LHCN-M2 (cell line): ENCODE measurements around the gene LRFN5. TPM values are rescaled to one million over a fixed set of nuclear protein-coding genes. Genes with fewer than 3 reads are reported as not detected.
"Not testable (repeated sequence)": the region's sequence is repeated elsewhere in the genome, so short reads cannot be mapped to it uniquely, and the experiment has no call there.

Experiments used
- DNase-seq: peaks from one replicate; pipeline ENCODE4 v3.0.0-alpha.2; 2012; ENCODE audit warnings: low read depth
- total RNA-seq: library from RNA; depleted of rRNA; stranded (reverse); fragments of >200 nt; gene quantifications from 2 replicates; pipeline ENCODE4 v1.2.3, GENCODE V29; 2014

LRFN5 gene
- total RNA-seq, 1 experiment from 2014 or later, result not detected

DNA sequence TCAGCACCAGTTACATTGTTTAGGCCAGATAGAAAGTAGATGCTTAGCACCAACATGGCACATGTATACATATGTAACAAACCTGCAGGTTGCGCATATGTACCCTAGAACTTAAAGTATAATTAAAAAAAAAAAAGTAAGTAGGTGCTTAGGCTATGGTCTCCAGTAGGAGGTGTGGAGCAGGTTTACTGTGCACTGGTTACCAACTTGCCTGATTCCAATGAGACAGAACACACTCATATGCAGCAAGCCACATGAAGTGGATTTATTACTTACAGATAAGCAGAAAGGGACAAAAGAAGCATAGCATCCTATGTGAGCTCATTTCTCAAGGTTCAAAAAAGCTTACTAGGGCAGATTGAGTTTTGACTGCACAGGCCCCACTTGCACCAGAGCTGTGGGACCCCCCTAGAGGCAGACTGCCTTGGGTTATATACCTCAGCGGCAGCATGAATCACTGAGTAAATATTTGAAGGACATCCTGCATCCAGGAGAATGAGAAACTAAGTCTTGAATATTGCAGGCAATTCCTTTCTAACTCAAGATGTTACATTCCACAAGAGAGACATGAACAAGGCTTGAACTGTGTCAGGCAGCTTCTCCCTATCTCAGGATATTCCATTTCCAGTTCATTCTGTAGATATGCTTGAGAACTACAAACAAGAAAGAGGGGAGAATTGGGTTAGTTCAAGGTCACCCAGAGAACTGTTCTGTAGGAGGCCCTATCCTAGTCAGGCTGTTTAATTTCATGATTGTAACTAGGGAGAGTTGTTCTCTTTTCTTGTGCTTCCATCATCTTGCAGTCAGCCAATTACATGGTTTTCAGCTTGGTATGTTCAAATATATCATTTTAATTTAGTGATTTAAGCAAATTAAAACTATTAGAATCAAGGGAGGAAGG lies 30.1 kb downstream of the LRFN5 start:
- DNase-seq, result no peak

DNA sequence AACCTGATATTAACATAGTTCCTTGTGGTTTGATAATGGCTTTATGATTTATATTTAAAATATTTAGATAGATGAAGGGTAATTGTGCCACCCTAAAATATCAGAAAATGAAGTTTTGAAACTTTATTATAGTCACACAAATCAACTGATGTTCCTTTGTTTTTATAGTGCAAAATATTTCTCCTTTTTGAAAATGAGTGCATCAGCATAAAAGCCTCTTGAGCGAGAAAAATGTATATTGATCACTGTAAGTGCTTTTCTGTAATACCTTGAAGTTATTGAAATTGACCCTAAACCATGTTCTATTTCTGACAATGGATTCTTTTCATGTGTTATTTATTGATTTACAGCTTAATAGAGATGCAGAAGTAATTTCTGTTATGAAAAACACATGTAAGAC lies 35.0 kb downstream of the LRFN5 start:
- DNase-seq, result no peak

DNA sequence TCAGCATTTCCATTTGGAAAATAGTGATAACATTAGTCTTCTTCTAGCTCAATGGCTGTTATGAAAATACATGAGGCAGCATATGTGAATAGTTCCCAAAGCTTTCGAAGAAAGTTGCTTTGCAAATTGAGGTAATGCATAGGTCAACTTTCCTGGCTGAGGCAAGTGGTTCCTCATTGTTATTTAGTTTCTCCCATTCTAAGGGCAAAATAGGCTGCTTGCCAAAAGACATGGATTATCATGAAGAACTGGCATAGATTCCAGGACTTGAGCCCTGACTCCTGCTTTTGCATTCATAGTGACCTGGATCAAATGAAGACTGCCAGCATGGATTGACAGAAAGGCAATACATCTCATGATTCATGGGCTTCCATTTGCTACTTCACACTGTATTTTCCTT lies 35.7 kb downstream of the LRFN5 start:
- DNase-seq, result no peak

DNA sequence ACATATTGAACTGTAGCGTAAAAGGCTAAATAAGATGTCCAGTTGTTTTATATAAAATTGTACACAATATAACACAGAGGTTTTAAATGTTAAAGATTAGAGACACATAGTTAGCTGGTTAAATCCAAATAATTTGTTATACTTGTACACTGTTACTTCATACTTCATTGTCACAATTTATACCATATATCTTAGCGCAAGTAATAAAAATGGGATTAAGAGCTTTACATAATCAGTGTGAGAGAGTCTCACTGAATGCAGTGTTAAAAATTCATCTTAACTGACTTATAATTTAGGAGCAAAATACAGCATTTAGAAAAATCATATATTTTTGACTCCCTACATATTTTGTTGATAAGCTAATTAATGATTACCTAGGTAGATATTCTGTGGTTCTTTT lies 36.1 kb downstream of the LRFN5 start:
- DNase-seq, result no peak

DNA sequence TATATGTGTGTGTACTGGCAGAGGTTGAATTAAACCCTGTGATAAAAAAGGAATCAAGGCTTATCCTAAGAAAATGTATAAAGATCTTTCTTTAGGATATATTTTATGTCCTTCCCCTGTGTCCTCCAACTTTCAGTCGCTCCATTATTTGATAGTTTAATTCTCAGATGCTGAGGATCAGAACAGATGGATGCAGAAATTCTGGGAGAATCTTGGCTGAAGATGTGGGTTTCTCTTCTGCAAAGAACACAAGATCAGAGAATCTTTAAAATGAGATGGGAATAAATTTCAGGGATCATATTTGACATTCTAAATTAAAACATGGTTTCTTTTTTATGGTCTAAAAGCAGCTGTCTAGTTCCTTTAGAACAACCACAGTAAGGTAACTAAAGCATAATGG lies 37.9 kb downstream of the LRFN5 start:
- DNase-seq, result no peak

DNA sequence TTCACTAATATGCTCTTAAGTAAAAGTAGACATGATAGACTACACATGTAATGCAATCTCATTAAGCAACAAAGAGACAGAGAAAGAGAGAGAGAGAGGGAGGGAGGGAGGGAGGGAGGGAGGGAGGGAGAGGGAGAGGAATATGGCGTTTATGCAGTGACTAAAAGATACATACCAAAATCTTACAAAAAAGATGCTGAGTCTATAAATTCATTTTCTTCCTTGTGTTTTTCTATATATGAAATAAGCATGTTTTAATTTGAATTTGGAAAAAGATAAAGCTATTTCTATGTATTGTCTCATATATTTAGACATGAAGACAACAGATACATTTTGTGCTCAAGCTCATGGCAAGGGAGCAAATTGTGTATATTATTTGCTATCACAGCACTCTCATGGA lies 44.1 kb downstream of the LRFN5 start:
- DNase-seq, result no peak

DNA sequence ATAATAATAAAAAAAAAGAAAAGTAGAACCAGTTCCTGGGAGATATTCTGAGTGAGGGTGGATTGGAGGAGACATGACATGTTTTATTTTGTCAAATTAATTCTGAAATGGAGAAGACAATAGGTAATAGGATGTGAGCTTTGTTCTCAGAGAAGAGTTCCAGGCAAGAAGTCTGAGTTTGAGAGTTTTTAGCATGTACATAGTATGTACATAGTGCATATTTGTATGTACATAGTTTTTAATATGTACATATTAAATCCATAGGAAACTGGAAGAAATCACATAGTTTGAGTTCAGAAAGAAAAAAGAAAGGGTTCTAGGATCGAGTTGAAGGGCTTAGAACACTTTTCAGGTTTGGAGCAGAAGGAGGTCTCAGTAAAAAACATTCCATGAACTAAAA lies 47.5 kb downstream of the LRFN5 start:
- no peak for DNase-seq

DNA sequence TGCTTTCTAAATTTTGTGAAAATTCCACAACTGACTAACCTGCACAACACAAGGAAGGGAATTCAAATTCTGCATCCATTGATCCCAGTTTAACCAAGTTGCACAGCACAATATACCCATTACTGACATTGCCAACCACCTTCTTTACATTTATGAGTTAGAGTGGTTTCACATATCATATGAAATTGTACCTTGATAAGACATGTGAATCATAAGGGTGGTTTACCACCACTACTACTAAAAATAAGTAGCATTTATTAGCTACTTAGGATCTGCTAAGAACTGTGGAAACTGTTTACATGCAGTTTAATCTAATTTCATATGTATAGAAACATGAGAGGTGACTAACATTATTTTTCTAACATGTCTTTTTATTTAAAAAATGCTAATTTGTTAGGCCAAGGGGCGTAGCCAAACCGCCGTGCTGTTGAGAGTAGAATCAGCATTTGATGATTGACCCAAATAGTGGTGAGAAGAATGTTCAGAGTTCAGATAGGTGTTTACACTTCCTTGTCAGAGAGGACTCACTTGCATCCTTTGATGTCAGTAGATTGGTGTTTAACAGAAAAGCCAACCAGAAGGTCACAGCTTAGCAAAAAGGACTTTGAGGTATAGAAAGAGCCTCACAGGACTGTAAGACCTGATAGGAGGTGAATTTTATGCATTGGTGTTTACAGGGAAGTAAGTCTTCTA lies 56.2 kb downstream of the LRFN5 start:
- DNase-seq, result no peak

DNA sequence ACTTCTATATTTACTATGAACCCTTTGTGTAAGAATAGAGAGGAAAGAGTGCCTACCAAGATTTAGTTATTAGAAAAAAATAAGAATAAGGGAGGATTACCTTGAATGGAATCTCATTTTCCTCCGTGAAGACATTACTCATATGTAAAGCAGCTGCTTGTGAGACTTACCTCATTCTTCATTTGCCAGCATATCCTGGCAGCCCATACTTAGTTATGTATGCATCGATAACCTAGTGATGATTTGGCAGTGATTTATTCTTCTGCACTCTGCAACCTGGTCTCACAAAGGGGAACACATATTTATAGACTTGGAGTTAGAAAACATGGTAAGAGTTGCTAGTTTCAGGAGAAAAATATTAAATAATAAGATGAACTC lies 56.8 kb downstream of the LRFN5 start:
- DNase-seq, result no peak

DNA sequence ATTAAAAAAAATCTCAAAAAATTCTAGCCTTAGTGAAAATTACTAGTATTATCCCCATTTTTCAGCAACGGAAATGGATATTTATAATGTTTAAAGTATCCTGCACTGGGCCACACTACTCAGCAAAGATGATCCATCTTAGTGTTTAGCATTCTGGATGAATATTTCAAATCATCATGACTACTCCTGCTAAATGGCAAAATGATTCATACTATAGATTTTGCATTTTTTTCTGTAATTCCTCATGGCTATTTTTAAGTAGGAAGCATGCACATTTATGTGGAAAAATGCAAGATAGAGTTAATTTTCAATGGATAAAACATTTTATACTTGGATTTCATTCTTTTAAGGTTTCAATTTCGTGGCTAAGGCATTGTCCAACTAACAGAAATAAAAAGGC lies 59.6 kb downstream of the LRFN5 start:
- DNase-seq, result no peak

DNA sequence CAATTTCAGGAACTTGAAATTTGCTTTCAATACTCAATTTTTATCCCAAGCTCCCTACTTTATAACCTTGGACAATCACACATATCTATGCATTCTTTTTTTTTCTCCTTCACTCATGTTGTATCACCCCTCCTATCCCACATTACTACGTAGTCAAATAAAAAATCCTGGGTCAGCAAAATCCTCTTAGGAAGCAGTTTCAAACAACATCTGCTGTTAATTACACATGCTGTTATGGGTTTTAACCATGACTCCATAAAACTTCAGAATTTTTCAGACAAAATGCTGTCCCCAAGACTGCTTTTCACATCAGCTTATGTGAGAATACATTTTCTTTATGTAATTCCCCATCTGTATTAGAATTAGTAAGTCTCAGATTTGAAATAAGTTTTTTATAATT lies 61.7 kb downstream of the LRFN5 start:
- no peak for DNase-seq

DNA sequence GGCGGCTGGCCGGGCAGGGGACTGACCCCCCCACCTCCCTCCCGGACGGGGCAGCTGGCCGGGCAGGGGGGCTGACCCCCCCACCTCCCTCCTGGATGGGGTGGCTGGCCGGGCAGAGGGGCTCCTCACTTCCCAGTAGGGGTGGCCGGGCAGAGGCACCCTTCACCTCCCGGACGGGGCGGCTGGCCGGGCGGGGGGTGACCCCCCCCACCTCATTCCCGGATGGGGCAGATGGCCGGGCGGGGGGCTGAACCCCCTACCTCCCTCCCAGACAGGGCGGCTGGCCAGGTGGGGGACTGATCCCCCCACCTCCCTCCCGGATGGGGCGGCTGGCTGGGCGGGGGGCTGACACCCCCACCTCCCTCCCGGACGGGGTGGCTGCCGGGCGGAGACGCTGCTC lies 66.9 kb downstream of the LRFN5 start:
- DNase-seq, result not testable (repeated sequence)

DNA sequence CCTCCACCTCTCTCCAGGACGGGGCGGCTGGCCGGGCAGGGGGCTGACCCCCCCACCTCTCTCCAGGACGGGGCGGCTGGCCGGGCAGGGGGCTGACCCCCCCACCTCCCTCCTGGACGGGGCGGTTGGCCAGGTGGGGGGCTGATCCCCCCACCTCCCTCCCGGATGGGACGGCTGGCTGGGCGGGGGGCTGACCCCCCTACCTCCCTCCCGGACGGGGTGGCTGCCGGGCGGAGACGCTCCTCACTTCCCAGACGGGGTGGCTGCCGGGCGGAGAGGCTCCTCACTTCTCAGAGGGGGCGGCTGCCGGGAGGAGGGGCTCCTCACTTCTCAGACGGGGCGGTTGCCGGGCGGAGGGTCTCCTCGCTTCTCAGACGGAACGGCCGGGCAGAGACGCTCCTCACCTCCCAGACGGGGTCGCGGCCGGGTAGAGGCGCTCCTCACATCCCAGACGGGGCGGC lies 67.9 kb downstream of the LRFN5 start:
- DNase-seq, result not testable (repeated sequence)

DNA sequence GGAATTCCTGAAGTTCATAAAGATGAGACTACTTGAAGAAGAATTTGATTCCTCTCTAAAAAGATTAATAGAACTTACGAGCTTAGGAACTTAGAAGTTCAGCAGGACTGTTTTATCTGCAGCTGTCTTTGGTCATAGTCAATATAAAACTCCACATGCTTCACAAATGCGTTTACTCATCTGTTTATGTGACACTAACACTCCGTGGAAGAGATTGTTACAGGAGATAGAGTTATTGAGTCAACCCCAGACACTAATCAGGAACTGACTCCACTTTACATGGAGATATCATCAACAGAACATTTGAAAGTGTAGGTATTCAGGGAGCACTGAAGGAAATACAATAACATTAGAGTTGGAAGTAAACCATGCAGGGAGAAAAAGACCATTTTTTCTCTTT lies 92.8 kb downstream of the LRFN5 start:
- no peak for DNase-seq

DNA sequence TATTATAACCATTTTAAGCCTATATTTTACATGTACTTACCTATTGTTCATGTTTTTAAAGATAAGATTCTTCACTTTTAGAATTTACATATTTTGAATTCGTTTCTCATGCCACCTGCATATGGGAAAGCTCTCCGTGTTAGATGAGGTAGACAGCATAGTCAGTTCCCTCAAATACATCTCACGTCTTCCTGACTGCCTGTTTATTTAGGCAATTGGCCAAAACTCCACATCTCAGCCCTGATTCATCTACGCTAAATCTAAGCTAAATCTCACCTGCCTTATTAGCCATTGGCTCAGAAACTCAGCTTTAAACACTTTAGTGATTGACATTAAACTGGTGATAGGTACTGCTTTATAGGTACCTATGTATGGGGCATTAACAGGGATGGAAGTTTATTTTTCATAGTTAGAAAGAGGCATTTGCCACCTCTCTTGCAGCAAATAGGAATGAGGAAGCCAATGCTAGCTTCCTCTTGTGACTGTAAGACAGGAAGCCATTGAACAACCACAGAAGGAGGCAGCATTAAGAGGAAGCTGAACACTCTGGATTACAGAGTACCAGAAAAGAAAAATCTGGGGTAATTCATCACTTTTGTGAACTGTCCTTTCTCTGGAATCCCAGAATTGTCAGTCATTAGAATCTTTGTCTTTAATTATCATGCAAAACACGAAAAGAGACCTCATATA lies 111.9 kb downstream of the LRFN5 start:
- no peak for DNase-seq

DNA sequence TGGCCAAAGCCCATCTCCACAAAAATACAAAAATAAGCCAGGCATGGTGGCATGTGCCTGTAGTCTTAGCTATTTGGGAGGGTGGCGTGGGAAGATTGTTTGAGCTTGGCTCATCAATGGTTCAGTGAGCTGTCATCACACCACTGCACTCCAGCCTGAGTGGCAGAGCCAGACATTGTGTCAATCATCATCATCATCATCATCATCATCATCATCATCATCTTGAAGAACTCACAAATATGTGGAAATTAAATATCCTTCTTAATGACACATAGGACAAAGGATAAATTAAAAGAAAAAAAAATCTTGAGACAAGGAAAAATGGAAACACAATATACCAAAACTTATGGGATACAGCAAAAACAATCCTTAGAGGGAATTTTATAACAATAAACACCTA lies 132.5 kb downstream of the LRFN5 start:
- no peak for DNase-seq

DNA sequence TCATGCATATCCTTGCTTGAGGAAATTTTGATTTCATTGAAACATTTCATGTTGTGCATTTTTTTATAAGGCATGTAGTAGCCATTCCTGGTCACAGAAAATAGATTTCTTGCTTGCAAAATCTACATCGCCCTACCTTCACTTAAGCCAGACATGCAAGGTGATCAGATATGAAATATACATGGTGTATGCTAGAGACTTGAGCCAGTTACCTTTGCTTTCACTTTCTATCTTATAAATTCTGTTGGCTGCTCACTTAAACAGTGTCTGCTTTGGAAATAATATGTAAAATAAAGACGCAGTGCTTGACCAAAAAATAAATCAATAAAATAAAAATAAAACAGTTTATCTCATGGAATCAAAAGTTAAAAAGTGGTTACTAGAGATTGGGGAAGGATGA lies 136.5 kb downstream of the LRFN5 start:
- no peak for DNase-seq

DNA sequence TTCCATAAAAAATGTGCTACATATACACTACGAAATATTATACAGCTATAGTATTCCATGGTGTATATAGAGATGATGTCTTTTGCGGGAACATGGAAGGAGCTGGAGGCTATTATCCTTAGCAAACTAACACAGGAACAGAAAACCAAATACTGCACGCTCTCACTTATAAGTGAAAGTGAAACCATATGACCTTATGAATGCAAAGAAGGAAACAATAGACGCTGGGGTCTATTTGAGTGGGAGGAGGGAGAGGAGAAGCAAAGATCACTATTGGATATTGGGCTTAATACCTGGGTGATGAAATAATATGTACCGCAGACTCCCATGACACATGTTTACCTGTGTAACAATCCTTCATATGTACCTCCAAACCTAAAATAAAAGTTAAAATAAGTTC lies 142.8 kb downstream of the LRFN5 start:
- DNase-seq, result no peak

DNA sequence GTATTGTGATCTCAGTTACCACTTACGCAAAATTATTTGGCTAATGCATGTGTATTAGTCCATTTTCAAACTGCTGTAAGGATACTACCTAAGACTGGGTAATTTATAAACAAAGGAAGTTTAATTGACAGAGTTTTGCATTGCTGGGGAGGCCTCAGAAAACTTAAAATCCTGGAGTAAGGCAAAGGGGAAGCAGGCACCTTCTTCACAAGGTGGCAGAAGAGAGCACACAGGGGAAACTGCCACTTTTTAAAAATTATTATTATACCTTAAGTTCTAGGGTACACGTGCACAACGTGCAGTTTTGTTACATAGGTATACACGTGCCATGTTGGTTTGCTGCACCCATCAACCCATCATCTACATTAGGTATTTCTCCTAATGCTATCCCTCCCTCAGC lies 143.9 kb downstream of the LRFN5 start:
- DNase-seq, result not testable (repeated sequence)

DNA sequence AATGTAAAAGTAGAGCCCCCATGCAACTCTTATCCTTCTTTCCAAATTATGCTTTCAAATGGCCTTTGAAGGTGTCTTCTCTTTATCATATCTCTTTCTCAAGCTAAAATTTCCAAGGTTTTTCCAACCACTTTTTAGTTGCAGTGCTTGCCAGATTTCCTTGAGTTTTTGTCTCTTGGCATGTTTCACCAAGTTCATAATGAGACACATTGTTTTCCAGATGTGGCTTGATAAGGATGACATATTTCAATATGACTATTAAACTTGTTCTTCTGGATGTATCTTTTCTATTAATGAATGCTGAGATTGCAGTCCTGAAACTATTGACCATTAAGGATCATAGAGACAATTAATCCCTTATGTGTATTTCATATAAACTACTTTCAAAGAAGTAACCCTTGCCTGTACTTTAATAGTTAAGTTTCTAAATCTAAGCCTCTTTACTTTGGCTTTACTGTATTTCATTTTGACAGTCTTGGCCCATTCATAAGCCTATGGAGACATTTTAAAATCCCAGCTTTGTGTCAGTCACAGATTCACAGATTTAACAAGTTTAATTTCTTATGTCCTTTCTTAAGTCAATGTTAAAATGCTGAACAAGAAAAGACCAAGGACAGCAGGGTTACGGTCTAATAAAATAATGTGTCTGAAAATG lies 151.5 kb downstream of the LRFN5 start:
- no peak for DNase-seq

DNA sequence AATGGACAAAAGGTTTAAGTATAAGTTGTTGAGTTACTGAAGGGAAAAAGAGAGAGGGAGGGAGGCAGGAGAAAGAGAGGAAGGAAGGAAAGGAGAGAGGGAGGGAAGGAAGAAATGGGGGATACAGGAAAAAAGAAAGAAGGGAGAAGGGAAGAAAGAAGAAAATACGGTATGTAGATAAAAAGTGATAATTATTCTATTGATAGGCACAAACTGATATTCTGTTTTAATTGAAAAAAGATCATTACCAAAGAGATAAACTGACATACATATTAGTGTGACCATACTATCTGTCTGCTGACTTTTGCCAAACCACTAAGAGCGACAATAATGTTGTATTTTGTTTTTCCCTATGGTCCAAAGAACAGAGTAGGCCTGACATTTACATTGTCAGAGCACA lies 154.5 kb downstream of the LRFN5 start:
- DNase-seq, result no peak

DNA sequence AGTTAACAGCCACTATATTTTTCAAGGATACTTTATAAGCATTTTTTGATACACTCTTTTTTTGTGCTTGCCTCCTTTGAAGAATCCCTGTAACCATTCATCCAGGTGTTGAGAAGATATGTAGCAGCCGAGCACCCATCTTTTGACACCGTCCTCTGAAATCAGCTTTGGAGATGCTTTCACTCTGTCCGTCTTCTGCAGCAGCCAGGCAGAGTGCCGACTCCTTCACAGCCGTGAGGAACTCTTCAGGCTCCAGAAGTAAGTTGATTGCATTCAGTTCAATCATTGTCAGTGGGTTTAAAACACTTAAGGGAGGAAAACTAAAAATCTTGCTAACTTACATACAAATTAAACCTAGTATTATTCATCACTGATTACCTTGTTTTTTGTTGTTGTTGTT lies 160.1 kb downstream of the LRFN5 start:
- no peak for DNase-seq
